ENCODE results near the gene TCP1. TPM values are rescaled to one million over a fixed set of nuclear protein-coding genes. Genes with fewer than 3 reads are reported as not detected.
A peak's percentile ranks its signal among the peaks of the same experiment; 100 is the strongest.

TCP1 gene
- total and polyA plus RNA-seq, 2 of the 13 experiments (the other 11 are each of a cell fraction or from before 2014, with no cell fraction given): 116 to 553 TPM

DNA sequence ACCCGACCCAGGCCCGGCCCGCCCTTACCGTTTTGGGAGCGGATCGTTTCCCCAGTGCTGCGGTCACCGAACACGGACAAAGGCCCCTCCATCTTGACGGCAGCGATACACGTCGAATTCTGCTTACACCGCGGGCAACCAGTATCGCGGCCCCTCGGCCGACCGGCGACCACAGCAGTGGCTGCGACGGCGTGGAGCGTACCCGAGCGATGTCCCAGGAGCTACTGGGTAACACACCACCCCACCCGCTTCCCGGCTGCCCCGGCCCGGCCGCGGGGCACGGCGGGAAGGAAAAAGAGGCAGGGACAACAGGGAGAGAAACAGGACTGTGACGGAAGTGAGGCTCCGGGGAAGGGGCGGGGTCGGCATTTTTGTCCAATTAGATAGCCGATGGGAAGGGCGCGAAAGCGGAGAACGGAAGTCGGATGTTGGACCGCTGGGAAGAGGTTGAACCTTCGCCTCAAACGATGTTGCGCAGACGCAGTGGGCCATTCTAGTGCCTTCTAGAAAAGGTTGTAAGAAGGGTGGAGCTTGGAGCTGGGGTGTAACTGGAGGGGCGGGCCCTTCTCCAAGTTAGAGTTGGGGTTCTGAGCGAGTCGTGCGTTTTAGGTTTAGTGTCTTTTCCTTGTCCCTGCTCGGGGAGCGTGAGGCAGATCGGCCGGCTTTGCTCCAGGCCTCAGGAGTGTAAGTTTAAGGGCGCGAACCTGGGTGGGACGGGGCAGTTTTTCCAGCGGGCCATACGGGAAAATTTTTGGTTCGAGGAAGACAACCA, at the start of gene TCP1 (continued):
- TF ChIP-seq ZNF496 (CRISPR knock-in tag; IDR thresholded peaks at IDR 0.05; ENCODE audit: insufficient replicate concordance) (no peak), ZNF124 (CRISPR knock-in tag; IDR thresholded peaks at IDR 0.05) (peak; percentile 30; the same call in 1 of the 2 replicates), POGK (CRISPR knock-in tag; conservative IDR thresholded peaks at IDR 0.05) (peak; percentile 54; the same call in 1 of the 2 replicates), ZNF839 (CRISPR knock-in tag; IDR thresholded peaks at IDR 0.05; ENCODE audit: borderline replicate concordance) (no peak; the same call in 1 of the 2 replicates), ZNF749 (CRISPR knock-in tag; IDR thresholded peaks at IDR 0.05; ENCODE audit: borderline replicate concordance) (peak; percentile 64; the same call in 1 of the 2 replicates), CENPBD1 (CRISPR knock-in tag; IDR thresholded peaks at IDR 0.05; ENCODE audit: borderline replicate concordance, low read depth) (no peak), SIX1 (CRISPR knock-in tag; IDR thresholded peaks at IDR 0.05; ENCODE audit: borderline replicate concordance) (0 out of 2 replicates have a peak, but pooled peaks have one; percentile 48), HNRNPH1 (optimal IDR thresholded peaks at IDR 0.05; ENCODE audit: low read depth, low read length) (peak; percentile 81), ZFP37 (CRISPR knock-in tag; IDR thresholded peaks at IDR 0.05; ENCODE audit: borderline replicate concordance) (peak; percentile 33; the same call in 1 of the 2 replicates), ELF4 (CRISPR knock-in tag; IDR thresholded peaks at IDR 0.05; ENCODE audit: borderline replicate concordance) (peak; percentile 54; the same call in 1 of the 2 replicates), GPN1 (CRISPR knock-in tag; IDR thresholded peaks at IDR 0.05; ENCODE audit: borderline replicate concordance) (peak; percentile 41; the same call in 1 of the 2 replicates), ZNF432 (CRISPR knock-in tag; IDR thresholded peaks at IDR 0.05; ENCODE audit: borderline replicate concordance) (no peak), KLF16 (CRISPR knock-in tag; IDR thresholded peaks at IDR 0.05) (peak in 1 of 2 experiments; percentile 54; a peak in 3 of 4 replicates), ZNF224 (CRISPR knock-in tag; IDR thresholded peaks at IDR 0.05) (peak; percentile 92), LCORL (IDR thresholded peaks at IDR 0.05) (no peak), LCORL (CRISPR knock-in tag; IDR thresholded peaks at IDR 0.05) (peak; percentile 87), ZNF333 (CRISPR knock-in tag; IDR thresholded peaks at IDR 0.05; ENCODE audit: borderline replicate concordance) (peak; percentile 85), REL (CRISPR knock-in tag; conservative IDR thresholded peaks at IDR 0.05) (peak; percentile 95), ZNF772 (CRISPR knock-in tag; IDR thresholded peaks at IDR 0.05) (no peak), ZNF75D (CRISPR knock-in tag; IDR thresholded peaks at IDR 0.05; ENCODE audit: borderline replicate concordance) (0 out of 2 replicates have a peak, but pooled peaks have one; percentile 88), ZMYM4 (CRISPR knock-in tag; IDR thresholded peaks at IDR 0.05) (peak; percentile 94), ZNF44 (CRISPR knock-in tag; IDR thresholded peaks at IDR 0.05) (no peak)
- TF ChIP-seq, protein P1, sequence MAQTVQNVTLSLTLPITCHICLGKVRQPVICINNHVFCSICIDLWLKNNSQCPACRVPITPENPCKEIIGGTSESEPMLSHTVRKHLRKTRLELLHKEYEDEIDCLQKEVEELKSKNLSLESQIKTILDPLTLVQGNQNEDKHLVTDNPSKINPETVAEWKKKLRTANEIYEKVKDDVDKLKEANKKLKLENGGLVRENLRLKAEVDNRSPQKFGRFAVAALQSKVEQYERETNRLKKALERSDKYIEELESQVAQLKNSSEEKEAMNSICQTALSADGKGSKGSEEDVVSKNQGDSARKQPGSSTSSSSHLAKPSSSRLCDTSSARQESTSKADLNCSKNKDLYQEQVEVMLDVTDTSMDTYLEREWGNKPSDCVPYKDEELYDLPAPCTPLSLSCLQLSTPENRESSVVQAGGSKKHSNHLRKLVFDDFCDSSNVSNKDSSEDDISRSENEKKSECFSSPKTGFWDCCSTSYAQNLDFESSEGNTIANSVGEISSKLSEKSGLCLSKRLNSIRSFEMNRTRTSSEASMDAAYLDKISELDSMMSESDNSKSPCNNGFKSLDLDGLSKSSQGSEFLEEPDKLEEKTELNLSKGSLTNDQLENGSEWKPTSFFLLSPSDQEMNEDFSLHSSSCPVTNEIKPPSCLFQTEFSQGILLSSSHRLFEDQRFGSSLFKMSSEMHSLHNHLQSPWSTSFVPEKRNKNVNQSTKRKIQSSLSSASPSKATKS (CRISPR knock-in tag; IDR thresholded peaks at IDR 0.05): no peak

All from HepG2 (cell line).